Measurements from ENCODE around the gene SRBD1.

DNA sequence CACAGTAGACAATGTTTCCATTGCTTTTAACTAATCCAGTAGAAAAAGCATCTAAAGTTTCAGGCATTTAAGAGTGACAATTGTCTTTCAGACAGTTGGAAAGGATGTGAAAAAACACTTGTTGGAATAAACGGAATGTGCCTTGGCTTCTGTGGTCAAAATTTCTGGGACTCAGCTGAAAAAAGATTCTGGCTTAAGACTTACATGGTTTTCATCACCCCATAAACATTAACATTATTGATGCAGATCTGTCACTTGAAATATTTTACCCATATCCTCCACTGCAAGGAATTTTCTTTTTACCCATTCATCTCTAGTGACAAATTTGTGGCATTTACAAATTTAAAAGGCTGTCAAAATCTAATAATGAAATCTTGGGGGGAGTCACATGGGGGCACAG, 166.0 kb downstream of the SRBD1 start:
- no peak for TF ChIP-seq POLR2A (IDR thresholded peaks at IDR 0.05; ENCODE audit: borderline replicate concordance, extremely low read depth, insufficient read depth, insufficient read length)
- TF ChIP-seq ZFX (IDR thresholded peaks at IDR 0.05): no peak
- TF ChIP-seq, protein P1, sequence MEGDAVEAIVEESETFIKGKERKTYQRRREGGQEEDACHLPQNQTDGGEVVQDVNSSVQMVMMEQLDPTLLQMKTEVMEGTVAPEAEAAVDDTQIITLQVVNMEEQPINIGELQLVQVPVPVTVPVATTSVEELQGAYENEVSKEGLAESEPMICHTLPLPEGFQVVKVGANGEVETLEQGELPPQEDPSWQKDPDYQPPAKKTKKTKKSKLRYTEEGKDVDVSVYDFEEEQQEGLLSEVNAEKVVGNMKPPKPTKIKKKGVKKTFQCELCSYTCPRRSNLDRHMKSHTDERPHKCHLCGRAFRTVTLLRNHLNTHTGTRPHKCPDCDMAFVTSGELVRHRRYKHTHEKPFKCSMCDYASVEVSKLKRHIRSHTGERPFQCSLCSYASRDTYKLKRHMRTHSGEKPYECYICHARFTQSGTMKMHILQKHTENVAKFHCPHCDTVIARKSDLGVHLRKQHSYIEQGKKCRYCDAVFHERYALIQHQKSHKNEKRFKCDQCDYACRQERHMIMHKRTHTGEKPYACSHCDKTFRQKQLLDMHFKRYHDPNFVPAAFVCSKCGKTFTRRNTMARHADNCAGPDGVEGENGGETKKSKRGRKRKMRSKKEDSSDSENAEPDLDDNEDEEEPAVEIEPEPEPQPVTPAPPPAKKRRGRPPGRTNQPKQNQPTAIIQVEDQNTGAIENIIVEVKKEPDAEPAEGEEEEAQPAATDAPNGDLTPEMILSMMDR (IDR thresholded peaks at IDR 0.05 in 2 of 3, conservative IDR thresholded peaks at IDR 0.05 in 1 of 3; ENCODE audit: borderline replicate concordance in 1 of 3, insufficient read depth in 1 of 3, low read depth in 2 of 3, low read length in 2 of 3): no peak
- TF ChIP-seq JUND (IDR thresholded peaks at IDR 0.05): no peak
- TF ChIP-seq EZH2 (IDR thresholded peaks at IDR 0.05): no peak
- no peak for TF ChIP-seq RAD21 (IDR thresholded peaks at IDR 0.05; ENCODE audit: low read depth)
- no peak for TF ChIP-seq POLR2AphosphoS5 (IDR thresholded peaks at IDR 0.05; ENCODE audit: low read depth, low read length)
- TF ChIP-seq SP1 (IDR thresholded peaks at IDR 0.05; ENCODE audit: low read depth): no peak
- no peak for TF ChIP-seq YY1 (IDR thresholded peaks at IDR 0.05; ENCODE audit: extremely low read depth, insufficient replicate concordance, low read depth, low read length)
- TF ChIP-seq, protein P2, sequence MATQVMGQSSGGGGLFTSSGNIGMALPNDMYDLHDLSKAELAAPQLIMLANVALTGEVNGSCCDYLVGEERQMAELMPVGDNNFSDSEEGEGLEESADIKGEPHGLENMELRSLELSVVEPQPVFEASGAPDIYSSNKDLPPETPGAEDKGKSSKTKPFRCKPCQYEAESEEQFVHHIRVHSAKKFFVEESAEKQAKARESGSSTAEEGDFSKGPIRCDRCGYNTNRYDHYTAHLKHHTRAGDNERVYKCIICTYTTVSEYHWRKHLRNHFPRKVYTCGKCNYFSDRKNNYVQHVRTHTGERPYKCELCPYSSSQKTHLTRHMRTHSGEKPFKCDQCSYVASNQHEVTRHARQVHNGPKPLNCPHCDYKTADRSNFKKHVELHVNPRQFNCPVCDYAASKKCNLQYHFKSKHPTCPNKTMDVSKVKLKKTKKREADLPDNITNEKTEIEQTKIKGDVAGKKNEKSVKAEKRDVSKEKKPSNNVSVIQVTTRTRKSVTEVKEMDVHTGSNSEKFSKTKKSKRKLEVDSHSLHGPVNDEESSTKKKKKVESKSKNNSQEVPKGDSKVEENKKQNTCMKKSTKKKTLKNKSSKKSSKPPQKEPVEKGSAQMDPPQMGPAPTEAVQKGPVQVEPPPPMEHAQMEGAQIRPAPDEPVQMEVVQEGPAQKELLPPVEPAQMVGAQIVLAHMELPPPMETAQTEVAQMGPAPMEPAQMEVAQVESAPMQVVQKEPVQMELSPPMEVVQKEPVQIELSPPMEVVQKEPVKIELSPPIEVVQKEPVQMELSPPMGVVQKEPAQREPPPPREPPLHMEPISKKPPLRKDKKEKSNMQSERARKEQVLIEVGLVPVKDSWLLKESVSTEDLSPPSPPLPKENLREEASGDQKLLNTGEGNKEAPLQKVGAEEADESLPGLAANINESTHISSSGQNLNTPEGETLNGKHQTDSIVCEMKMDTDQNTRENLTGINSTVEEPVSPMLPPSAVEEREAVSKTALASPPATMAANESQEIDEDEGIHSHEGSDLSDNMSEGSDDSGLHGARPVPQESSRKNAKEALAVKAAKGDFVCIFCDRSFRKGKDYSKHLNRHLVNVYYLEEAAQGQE (IDR thresholded peaks at IDR 0.05; ENCODE audit: low read depth): no peak
- TF ChIP-seq, protein P3, sequence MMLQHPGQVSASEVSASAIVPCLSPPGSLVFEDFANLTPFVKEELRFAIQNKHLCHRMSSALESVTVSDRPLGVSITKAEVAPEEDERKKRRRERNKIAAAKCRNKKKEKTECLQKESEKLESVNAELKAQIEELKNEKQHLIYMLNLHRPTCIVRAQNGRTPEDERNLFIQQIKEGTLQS (IDR thresholded peaks at IDR 0.05): no peak
- no peak for TF ChIP-seq EZH2phosphoT487 (IDR thresholded peaks at IDR 0.05; ENCODE audit: borderline replicate concordance)
- TF ChIP-seq CEBPB (IDR thresholded peaks at IDR 0.05; ENCODE audit: low read depth): no peak

Data from HCT116 (cell line).